CD4-positive, alpha-beta T cell (primary cell): ENCODE data around the gene PAX5. TPM values are rescaled to one million over a fixed set of nuclear protein-coding genes. Genes with fewer than 3 reads are reported as not detected.

Source experiments
- ATAC-seq: fragments of 200-7000 bp; cut with Tn5 transposase; one replicate; pipeline ENCODE4 v1.10.0; 2022; ENCODE audit warnings: mild to moderate bottlenecking; ENCODE audit not compliant: poor library complexity
- CTCF ChIA-PET: fragments of 350-600 bp; sonication (Branson Sonifier 250); formaldehyde crosslinking; loops from one replicate; lab custom pipeline; 2021; ENCODE audit warnings: antibody characterized with exemption, inconsistent platforms; lab: Charles Lee
- POLR2A ChIA-PET: fragments of 350-600 bp; sonication (Branson Sonifier 250); formaldehyde crosslinking; loops from one replicate; lab custom pipeline; 2021; ENCODE audit warnings: antibody characterized with exemption, inconsistent platforms; lab: Charles Lee
- DNase-seq, 14 experiments: peaks; one replicate each; pipeline ENCODE4 v3.0.0-alpha.2; 2013 to 2020; ENCODE audit warnings: mixed read lengths in 2 of 14
- H3K27ac ChIP-seq, 2 donors: one replicate each; pipeline versions ENCODE4 v1.5.1 to v1.7.0; 2013; ENCODE audit warnings: low read length in 2 of 2, low read depth in 1 of 2, mild to moderate bottlenecking in 1 of 2
- H3K27me3 ChIP-seq, 2 experiments: 1 replicate in 1 of 2; 2 replicates in 1 of 2; pipeline versions ENCODE4 v1.6.1 to v1.7.0; 2013; ENCODE audit warnings: low read length in 2 of 2, control low read depth in 1 of 2, mild to moderate bottlenecking in 1 of 2, moderate library complexity in 1 of 2; ENCODE audit not compliant: insufficient read depth in 2 of 2, control insufficient read depth in 1 of 2
- H3K36me3 ChIP-seq: one replicate; pipeline ENCODE4 v1.6.1; 2013; ENCODE audit warnings: low read length, control low read depth; ENCODE audit not compliant: insufficient read depth
- H3K4me1 ChIP-seq: one replicate; pipeline ENCODE4 v1.6.1; 2013; ENCODE audit warnings: low read length, control low read depth; ENCODE audit not compliant: insufficient read depth
- H3K4me3 ChIP-seq: one replicate; pipeline ENCODE4 v1.5.1; 2013; ENCODE audit warnings: mild to moderate bottlenecking, low read length, moderate library complexity
- H3K9me3 ChIP-seq, 2 experiments: 1 replicate in 1 of 2; 2 replicates in 1 of 2; pipeline versions ENCODE4 v1.6.1 to v1.7.0; 2013; ENCODE audit warnings: low read length in 2 of 2, mild to moderate bottlenecking in 2 of 2, control low read depth in 1 of 2, moderate library complexity in 1 of 2; ENCODE audit not compliant: control insufficient read depth in 1 of 2, insufficient read depth in 1 of 2
- H3K27ac Mint-ChIP-seq: one replicate; pipeline ENCODE4 v1.8.0; 2020; ENCODE audit warnings: mixed read lengths
- H3K27me3 Mint-ChIP-seq: one replicate; pipeline ENCODE4 v1.8.0; 2021; ENCODE audit warnings: mixed read lengths
- H3K36me3 Mint-ChIP-seq: one replicate; pipeline ENCODE4 v1.8.0; 2021; ENCODE audit warnings: low read depth, mixed read lengths
- H3K4me1 Mint-ChIP-seq: one replicate; pipeline ENCODE4 v1.8.0; 2021; ENCODE audit warnings: low read depth, mixed read lengths
- H3K4me3 Mint-ChIP-seq: one replicate; pipeline ENCODE4 v1.8.0; 2020; ENCODE audit warnings: mild to moderate bottlenecking, mixed read lengths
- H3K9me3 Mint-ChIP-seq: one replicate; pipeline ENCODE4 v1.8.0; 2020; ENCODE audit warnings: mixed read lengths
- intact Hi-C, 2 experiments: fragments of 100-400 bp; cut with DNase I in 1 of 2; cut with micrococcal nuclease in 1 of 2; formaldehyde crosslinking; loops; one replicate each; pipeline versions ENCODE4 v1.15.1 to v1.9.0; 2023 to 2025; cut with DNase I, micrococcal nuclease
- total RNA-seq, 174 experiments: library from RNA in 2 of 174; stranded (reverse) in 2 of 174; gene quantifications; one replicate each; pipeline ENCODE4 v1.2.3 and lab custom pipeline; 2021 to 2026
- TF ChIP-seq, protein P1 (sequence below): fragments of 200-600 bp; IDR thresholded peaks from one replicate; pipeline ENCODE4 v1.8.0; 2022; ENCODE audit warnings: antibody characterized with exemption, mild to moderate bottlenecking

The PAX5 gene
- total RNA-seq, 2 experiments from 2014 or later = 0.03 to 0.11 TPM

DNA sequence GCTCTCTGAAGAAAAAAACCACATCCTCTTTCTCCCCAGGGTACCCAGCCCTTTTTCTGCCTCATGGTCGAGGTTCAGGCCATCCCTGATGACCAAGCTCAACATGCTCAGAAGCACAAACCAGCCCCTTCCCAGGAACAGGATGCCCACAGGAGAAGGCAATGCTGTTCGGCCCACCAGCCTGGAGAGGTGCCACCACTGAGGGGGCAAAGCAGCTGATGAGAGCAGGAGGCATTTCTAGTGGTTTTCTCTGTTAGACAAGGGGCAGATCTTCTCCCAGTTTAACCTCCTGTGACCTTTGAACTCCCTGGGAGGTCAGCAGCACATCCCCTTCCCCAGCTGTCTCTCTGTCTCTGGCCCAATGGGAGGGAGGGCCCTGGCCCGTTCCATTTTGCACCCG lies 73.0 kb downstream of the PAX5 start:
- no peak overlapping the region for H3K4me3 ChIP-seq
- Mint-ChIP-seq H3K4me3 (no peak overlapping the region), H3K27me3 (peaks cover 67% of the 10 kb centered on the region), H3K9me3 (no peaks in the 10 kb centered on the region), H3K27ac (no peak overlapping the region), H3K4me1 (peaks cover 4% of the 10 kb centered on the region), H3K36me3 (no peaks in the 10 kb centered on the region)
- H3K4me1 ChIP-seq = no peaks in the 10 kb centered on the region
- CTCF ChIA-PET = no interaction called here
- ATAC-seq (no peak), DNase-seq (no peak)
- intact Hi-C loops = no loop called here
- TF ChIP-seq, protein P1, sequence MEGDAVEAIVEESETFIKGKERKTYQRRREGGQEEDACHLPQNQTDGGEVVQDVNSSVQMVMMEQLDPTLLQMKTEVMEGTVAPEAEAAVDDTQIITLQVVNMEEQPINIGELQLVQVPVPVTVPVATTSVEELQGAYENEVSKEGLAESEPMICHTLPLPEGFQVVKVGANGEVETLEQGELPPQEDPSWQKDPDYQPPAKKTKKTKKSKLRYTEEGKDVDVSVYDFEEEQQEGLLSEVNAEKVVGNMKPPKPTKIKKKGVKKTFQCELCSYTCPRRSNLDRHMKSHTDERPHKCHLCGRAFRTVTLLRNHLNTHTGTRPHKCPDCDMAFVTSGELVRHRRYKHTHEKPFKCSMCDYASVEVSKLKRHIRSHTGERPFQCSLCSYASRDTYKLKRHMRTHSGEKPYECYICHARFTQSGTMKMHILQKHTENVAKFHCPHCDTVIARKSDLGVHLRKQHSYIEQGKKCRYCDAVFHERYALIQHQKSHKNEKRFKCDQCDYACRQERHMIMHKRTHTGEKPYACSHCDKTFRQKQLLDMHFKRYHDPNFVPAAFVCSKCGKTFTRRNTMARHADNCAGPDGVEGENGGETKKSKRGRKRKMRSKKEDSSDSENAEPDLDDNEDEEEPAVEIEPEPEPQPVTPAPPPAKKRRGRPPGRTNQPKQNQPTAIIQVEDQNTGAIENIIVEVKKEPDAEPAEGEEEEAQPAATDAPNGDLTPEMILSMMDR = no peak
- POLR2A ChIA-PET = no interaction called here
- peaks cover 12 to 18% of the 10 kb centered on the region in 2 experiments for H3K27me3 ChIP-seq
- no peaks in the 10 kb centered on the region for H3K9me3 ChIP-seq
- no peaks in the 10 kb centered on the region for H3K36me3 ChIP-seq
- no peak overlapping the region for H3K27ac ChIP-seq

DNA sequence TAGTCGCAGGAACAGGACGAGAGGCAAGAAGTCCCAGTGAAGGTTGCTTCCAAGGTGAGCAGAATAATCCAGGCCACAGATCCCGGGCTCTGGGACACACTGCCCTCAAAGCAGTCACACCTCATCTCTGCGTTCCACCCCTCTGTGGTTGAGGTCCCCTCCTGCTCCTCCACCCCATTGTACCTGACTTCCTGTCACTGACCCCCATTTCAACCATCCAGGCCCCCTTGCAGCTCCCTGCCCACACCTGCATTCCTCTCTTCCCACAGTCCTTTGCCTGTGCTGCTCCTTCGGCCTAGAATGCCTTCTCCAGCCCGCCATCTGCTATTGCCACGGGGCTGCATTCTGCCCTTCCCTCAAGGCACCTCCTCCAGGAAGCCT lies 73.5 kb downstream of the PAX5 start:
- Mint-ChIP-seq H3K27me3 (peaks cover 68% of the 10 kb centered on the region), H3K4me1 (peaks cover 4% of the 10 kb centered on the region), H3K4me3 (no peak overlapping the region), H3K27ac (no peak overlapping the region), H3K9me3 (no peaks in the 10 kb centered on the region), H3K36me3 (no peaks in the 10 kb centered on the region)
- DNase-seq = no peak
- no peaks in the 10 kb centered on the region for H3K4me1 ChIP-seq
- POLR2A ChIA-PET = no interaction called here
- intact Hi-C loops = no loop called here
- TF ChIP-seq, protein P1 = no peak
- H3K9me3 ChIP-seq = no peaks in the 10 kb centered on the region
- H3K36me3 ChIP-seq = no peaks in the 10 kb centered on the region
- no peak overlapping the region for H3K4me3 ChIP-seq
- peaks cover 12 to 19% of the 10 kb centered on the region in 2 experiments for H3K27me3 ChIP-seq
- CTCF ChIA-PET = no interaction called here
- ATAC-seq = no peak
- H3K27ac ChIP-seq = no peak overlapping the region

DNA sequence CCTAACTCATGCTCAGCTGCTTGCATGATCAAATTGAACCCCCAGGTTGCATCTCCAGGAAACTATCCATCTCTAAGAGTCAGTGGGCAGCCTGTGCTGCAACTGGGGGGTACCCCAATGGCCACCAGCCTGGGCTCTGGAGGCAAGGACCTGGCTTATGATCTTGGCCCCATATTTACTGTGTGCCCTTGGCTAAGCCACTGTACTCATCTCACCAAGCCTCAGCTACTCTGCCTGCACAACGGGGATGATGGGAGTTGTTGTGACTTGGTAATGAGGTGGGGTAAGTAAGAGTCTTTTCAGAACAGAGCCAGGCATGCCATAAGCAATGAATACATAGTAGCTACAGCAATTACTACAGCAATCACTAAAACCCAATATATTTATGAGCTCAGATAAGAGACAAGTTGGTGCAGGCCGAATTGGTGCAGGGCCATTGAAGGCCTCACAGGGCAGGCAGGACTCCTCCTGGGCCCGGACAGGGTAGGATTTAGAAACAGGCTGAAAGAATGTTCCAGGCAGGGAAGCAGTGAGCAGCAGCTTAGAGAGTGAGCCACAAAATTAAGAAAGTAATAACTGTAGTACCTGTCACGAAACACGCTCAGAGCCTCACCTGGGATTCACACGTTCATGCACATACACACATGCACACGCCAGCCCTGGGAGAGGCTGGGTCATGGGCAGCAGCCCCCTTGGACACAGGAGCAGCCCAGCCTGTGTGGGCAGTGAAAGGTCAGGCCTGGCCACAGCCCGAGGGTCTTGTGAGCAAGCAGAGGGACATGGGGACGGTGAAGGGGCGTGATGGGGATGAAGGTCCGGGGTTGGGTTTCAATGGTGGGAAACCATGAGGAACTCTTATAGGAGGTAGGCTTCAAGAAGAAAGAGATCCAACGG lies 74.1 kb downstream of the PAX5 start:
- ChIA-PET CTCF (no interaction called here), POLR2A (no interaction called here)
- no peaks in the 10 kb centered on the region for H3K9me3 Mint-ChIP-seq
- H3K27ac Mint-ChIP-seq = no peak overlapping the region
- no peak overlapping the region for H3K27ac ChIP-seq
- peaks cover 4% of the 10 kb centered on the region for H3K4me1 Mint-ChIP-seq
- no peaks in the 10 kb centered on the region for H3K9me3 ChIP-seq
- peaks cover 62% of the 10 kb centered on the region for H3K27me3 Mint-ChIP-seq
- peaks cover 12 to 23% of the 10 kb centered on the region in 2 experiments for H3K27me3 ChIP-seq
- TF ChIP-seq, protein P1 = no peak
- DNase-seq = no peak
- no peaks in the 10 kb centered on the region for H3K36me3 ChIP-seq
- no peaks in the 10 kb centered on the region for H3K36me3 Mint-ChIP-seq
- H3K4me3 Mint-ChIP-seq = no peak overlapping the region
- H3K4me1 ChIP-seq = no peaks in the 10 kb centered on the region
- ATAC-seq = no peak
- H3K4me3 ChIP-seq = no peak overlapping the region
- intact Hi-C loops = no loop called here
